DOHH2 (cell line): Measurements from ENCODE around the gene OR2AT4.
"Not testable (repeated sequence)": the region's sequence is repeated elsewhere in the genome, so short reads cannot be mapped to it uniquely, and the experiment has no call there.

Experiments used
- H3F3A ChIP-seq: fragments of 200-600 bp; sonication (generic), shearing (Covaris generic); 2 replicates; pipeline ENCODE4 v1.6.0; 2016; ENCODE audit warnings: antibody characterized with exemption, mild to moderate bottlenecking; ENCODE audit not compliant: control insufficient read depth, insufficient read depth
- H3K27ac ChIP-seq: fragments of 200-600 bp; sonication (generic); 2 replicates; pipeline ENCODE4 v1.5.1; 2014; ENCODE audit warnings: low read depth, mild to moderate bottlenecking, low read length, moderate library complexity
- H3K27me3 ChIP-seq: fragments of 200-600 bp; sonication (generic); 2 replicates; pipeline ENCODE4 v1.6.1; 2014; ENCODE audit warnings: mild to moderate bottlenecking, low read length, mixed read lengths; ENCODE audit not compliant: control insufficient read depth
- H3K36me3 ChIP-seq: fragments of 200-600 bp; sonication (generic); 2 replicates; pipeline ENCODE4 v1.6.1; 2014; ENCODE audit warnings: mild to moderate bottlenecking, low read length, moderate library complexity, mixed read lengths; ENCODE audit not compliant: control insufficient read depth
- H3K4me1 ChIP-seq: fragments of 200-600 bp; sonication (generic); 2 replicates; pipeline ENCODE4 v1.6.1; 2014; ENCODE audit warnings: mild to moderate bottlenecking, low read length, mixed read lengths; ENCODE audit not compliant: control insufficient read depth
- H3K4me2 ChIP-seq: fragments of 200-600 bp; sonication (generic); 2 replicates; pipeline ENCODE4 v1.6.0; 2014; ENCODE audit warnings: mild to moderate bottlenecking, low read length, moderate library complexity
- H3K4me3 ChIP-seq: fragments of 200-600 bp; sonication (generic); 2 replicates; pipeline ENCODE4 v1.5.1; 2014; ENCODE audit warnings: mild to moderate bottlenecking, low read length, mixed read lengths
- H3K79me2 ChIP-seq: fragments of 200-600 bp; sonication (generic); 2 replicates; pipeline ENCODE4 v1.6.1; 2014; ENCODE audit warnings: mild to moderate bottlenecking, low read length, mixed read lengths; ENCODE audit not compliant: control insufficient read depth
- H3K9me2 ChIP-seq: fragments of 200-600 bp; sonication (generic); replicated peaks from 2 replicates; pipeline ENCODE4 v1.6.1; 2014; ENCODE audit warnings: mild to moderate bottlenecking, low read length, mixed read lengths; ENCODE audit not compliant: control insufficient read depth
- H3K9me3 ChIP-seq: fragments of 200-600 bp; sonication (generic); 2 replicates; pipeline ENCODE4 v1.6.1; 2014; ENCODE audit warnings: antibody characterized with exemption, low read length, mixed read lengths; ENCODE audit not compliant: control insufficient read depth, insufficient read depth
- H4K20me1 ChIP-seq: fragments of 200-600 bp; sonication (generic); 2 replicates; pipeline ENCODE4 v1.6.0; 2014; ENCODE audit warnings: low read depth, mild to moderate bottlenecking, antibody characterized with exemption, low read length, moderate library complexity; ENCODE audit not compliant: control insufficient read depth, insufficient read depth
- CTCF ChIP-seq: fragments of 200-600 bp; sonication (generic); IDR thresholded peaks from one replicate; pipeline ENCODE4 v1.5.1; 2014; ENCODE audit warnings: antibody characterized with exemption, mild to moderate bottlenecking, low read depth, low read length; ENCODE audit not compliant: poor library complexity, severe bottlenecking
- EZH2phosphoT487 ChIP-seq: fragments of 200-600 bp; sonication (generic); IDR thresholded peaks from 2 replicates; pipeline ENCODE4 v1.6.1; 2017; ENCODE audit warnings: borderline replicate concordance, mild to moderate bottlenecking, antibody characterized with exemption, low read length, moderate library complexity, mixed read lengths

Gene OR2AT4

GRCh38 chr11:75113030-75113429, 16.4 kb upstream of the OR2AT4 start:
- Histone ChIP-seq H3K27ac (no peak overlapping the region), H3K36me3 (no peaks in the 10 kb centered on the region), H4K20me1 (no peaks in the 10 kb centered on the region), H3K27me3 (no peaks in the 10 kb centered on the region), H3K79me2 (no peaks in the 10 kb centered on the region), H3K9me2 (no peaks in the 10 kb centered on the region), H3K4me1 (no peaks in the 10 kb centered on the region), H3K9me3 (0 out of 2 replicates have a peak, but pooled peaks cover 3% of the 10 kb centered on the region), H3K4me2 (no peak overlapping the region), H3K4me3 (no peak overlapping the region), H3F3A (no peaks in the 10 kb centered on the region)
- TF ChIP-seq EZH2phosphoT487 (no peak), CTCF (no peak)

GRCh38 chr11:75112200-75112599, 15.5 kb upstream of the OR2AT4 start:
- no peaks in the 10 kb centered on the region for H3F3A ChIP-seq
- no peaks in the 10 kb centered on the region for H3K9me2 ChIP-seq
- H3K9me3 ChIP-seq = 0 out of 2 replicates have a peak, but pooled peaks cover 3% of the 10 kb centered on the region
- no peak overlapping the region for H3K27ac ChIP-seq
- H3K4me2 ChIP-seq = no peak overlapping the region
- no peaks in the 10 kb centered on the region for H3K4me1 ChIP-seq
- H4K20me1 ChIP-seq = no peaks in the 10 kb centered on the region
- no peaks in the 10 kb centered on the region for H3K36me3 ChIP-seq
- TF ChIP-seq CTCF = no peak
- no peak for TF ChIP-seq EZH2phosphoT487
- H3K79me2 ChIP-seq = no peaks in the 10 kb centered on the region
- H3K27me3 ChIP-seq = no peaks in the 10 kb centered on the region
- H3K4me3 ChIP-seq = no peak overlapping the region

GRCh38 chr11:75107187-75107586, 10.5 kb upstream of the OR2AT4 start:
- TF ChIP-seq CTCF (no peak), EZH2phosphoT487 (no peak)
- Histone ChIP-seq H4K20me1 (no peaks in the 10 kb centered on the region), H3K36me3 (no peaks in the 10 kb centered on the region), H3K9me3 (0 out of 2 replicates have a peak, but pooled peaks cover 3% of the 10 kb centered on the region), H3K27me3 (no peaks in the 10 kb centered on the region), H3K4me2 (no peak overlapping the region), H3K27ac (no peak overlapping the region), H3K4me1 (no peaks in the 10 kb centered on the region), H3K4me3 (no peak overlapping the region), H3F3A (no peaks in the 10 kb centered on the region), H3K9me2 (no peaks in the 10 kb centered on the region), H3K79me2 (no peaks in the 10 kb centered on the region)

GRCh38 chr11:75105967-75106681, 9.4 kb upstream of the OR2AT4 start:
- H3K27ac ChIP-seq, H3K4me2 ChIP-seq, H3K4me1 ChIP-seq, H3K79me2 ChIP-seq, H3K36me3 ChIP-seq, H3K9me2 ChIP-seq, H4K20me1 ChIP-seq, H3K9me3 ChIP-seq, H3K27me3 ChIP-seq, H3F3A ChIP-seq, H3K4me3 ChIP-seq: not testable (repeated sequence)
